RKO (cell line): Measurements from ENCODE around the gene RANBP17.
"Not testable (repeated sequence)": the region's sequence is repeated elsewhere in the genome, so short reads cannot be mapped to it uniquely, and the experiment has no call there.

Experiments used
- DNase-seq: peaks from one replicate; pipeline ENCODE4 v3.0.0-alpha.2; 2016; ENCODE audit warnings: low spot score

The RANBP17 gene

DNA sequence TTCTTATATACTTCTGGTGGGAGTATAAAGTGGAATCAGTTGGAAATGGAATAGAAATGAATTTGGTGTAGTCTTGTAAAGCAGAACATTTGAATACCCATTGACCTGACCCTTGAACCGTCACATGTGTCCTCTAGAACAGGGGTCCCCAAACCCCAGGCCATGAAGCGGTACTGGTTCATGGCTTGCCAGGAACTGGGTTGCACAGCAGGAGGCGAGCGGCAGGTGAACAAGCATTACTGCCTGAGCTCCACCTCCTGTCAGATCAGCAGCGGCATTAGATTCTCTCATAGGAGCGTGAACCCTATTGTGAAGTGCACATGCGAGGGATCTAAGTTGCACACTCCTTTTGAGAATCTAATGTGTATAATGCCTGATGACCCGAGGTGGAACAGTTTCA, 80.0 kb downstream of the RANBP17 start:
- no peak for DNase-seq

- DNase-seq: no peak
These were observed 83.5 kb downstream of the RANBP17 start for GRCh38 chr5:170945275-170945674.

DNA sequence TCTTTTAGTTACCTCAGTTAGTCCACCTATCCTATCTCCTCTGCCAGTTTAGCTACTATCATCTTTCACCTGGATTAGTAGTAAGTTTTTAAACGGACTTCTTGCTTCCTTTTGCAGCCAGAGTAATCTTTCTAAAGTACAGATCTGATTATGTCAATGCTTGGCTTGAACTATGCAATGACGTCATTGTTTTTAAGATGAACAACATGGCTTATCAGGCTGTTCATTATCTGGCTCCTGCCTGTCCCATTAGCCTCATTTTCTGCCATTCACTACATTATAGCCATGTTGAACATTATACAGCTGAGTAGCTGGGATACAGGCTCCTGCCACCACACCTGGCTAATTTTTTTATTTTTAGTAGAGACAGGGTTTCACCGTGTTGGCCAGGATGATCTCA, 98.7 kb downstream of the RANBP17 start:
- DNase-seq: no peak

DNA sequence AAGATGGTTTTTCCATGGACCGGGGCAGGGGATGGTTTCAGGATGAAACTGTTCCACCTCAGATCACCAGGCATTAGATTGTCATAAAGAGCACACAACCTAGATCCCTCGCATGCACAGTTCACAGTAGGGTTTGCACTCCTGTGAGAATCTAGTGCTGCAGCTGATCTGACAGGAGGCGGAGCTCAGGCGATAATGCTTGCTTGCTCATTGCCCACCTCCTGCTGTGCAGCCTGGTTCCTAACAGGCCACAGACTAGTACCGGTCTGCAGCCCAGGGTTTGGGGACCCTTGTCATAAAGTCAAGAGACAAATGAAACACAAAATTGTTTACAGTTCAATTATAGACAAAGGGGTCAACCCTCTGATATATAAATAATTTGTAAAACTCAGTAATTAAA, 101.7 kb downstream of the RANBP17 start:
- no peak for DNase-seq

- DNase-seq: no peak
These were observed 112.6 kb downstream of the RANBP17 start for GRCh38 chr5:170974461-170974860.

- not testable (repeated sequence) for DNase-seq
These were observed 118.4 kb downstream of the RANBP17 start for GRCh38 chr5:170980261-170980660.

DNA sequence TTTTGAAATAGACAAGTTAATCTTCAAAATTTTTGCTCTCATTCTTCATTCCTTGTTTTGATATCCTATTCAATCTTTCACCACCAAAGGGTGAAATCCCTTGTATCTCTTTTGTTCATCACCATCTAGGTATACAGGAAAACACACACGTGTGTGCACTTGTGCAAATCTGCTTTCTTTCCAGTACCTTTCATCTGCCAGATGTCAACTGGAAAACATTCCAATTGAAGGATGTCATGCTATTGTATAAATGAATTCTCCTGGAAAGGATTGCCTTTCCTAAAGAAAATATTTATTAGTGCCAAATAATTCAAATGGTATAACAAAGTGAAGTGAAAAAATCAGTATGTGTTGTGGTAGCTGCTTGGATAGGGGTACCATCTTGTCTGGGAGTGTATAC, 123.7 kb downstream of the RANBP17 start:
- no peak for DNase-seq

- peak; percentile 63 for DNase-seq
These were observed 124.8 kb downstream of the RANBP17 start for GRCh38 chr5:170986598-170986997.

DNA sequence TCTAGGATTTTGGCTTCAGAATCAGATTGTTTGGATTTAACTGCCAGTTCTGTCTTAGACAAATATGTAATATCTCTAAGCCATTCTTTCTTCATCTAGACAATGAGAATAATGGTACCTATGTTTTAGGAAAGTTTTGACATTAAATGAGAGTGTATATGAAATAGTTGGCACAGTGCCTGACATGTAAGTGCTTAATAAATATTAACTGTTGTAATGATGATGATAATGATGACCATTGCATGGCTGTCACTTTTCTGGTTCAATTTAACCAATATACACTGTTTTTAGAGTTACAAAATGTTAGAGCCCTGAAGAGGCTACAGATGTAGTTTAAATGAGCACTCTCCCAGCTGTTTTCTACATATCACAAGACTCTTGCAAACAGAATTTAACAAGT, 131.7 kb downstream of the RANBP17 start:
- no peak for DNase-seq

GRCh38 chr5:171010086-171010485, 148.3 kb downstream of the RANBP17 start:
- DNase-seq: no peak

GRCh38 chr5:171010816-171011215, 149.0 kb downstream of the RANBP17 start:
- no peak for DNase-seq

- no peak for DNase-seq
These were observed 161.7 kb downstream of the RANBP17 start for GRCh38 chr5:171023508-171023907.

GRCh38 chr5:171024084-171024483, 162.3 kb downstream of the RANBP17 start:
- no peak for DNase-seq

DNA sequence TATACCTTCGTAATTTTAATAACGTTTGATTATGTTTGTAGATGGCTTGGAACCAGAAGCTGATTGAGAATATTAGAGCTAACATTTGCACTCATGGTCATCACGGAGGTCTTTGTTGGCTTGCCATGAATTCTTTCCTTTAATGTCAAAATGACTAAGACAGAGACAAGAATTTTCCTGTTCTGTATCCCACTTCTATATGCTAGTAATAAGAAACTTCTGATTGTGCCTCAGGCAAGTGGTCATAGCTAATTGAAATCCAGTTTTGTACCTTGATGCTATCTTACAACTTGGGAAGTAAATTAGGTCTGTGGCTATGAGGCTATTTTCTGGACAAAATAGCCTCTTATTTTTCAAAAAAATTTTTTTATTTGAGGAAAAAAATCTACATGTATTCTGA, 167.6 kb downstream of the RANBP17 start:
- no peak for DNase-seq

DNA sequence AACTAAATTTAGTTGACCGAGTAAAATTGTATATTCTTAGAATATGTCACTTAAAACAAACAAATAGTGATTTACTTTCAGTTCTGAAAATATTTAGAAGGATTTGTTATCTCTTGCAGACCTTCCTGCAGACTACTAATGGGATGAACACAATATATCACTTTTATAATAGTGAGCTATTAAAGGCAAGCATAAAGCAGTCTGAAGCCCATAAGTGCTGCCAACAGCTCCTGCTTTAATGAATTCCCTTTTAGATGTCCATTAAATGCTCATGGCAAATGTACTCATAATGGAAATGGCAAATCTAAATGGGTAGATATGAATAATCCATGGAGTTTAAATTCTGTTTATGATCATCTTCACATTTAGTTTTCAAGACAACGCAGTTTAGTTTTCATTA, 170.2 kb downstream of the RANBP17 start:
- no peak for DNase-seq

- DNase-seq: no peak
These were observed 170.7 kb downstream of the RANBP17 start for GRCh38 chr5:171032435-171032973.

GRCh38 chr5:171041893-171042292, 180.1 kb downstream of the RANBP17 start:
- not testable (repeated sequence) for DNase-seq

- no peak for DNase-seq
These were observed 189.1 kb downstream of the RANBP17 start for GRCh38 chr5:171050916-171051315.

DNA sequence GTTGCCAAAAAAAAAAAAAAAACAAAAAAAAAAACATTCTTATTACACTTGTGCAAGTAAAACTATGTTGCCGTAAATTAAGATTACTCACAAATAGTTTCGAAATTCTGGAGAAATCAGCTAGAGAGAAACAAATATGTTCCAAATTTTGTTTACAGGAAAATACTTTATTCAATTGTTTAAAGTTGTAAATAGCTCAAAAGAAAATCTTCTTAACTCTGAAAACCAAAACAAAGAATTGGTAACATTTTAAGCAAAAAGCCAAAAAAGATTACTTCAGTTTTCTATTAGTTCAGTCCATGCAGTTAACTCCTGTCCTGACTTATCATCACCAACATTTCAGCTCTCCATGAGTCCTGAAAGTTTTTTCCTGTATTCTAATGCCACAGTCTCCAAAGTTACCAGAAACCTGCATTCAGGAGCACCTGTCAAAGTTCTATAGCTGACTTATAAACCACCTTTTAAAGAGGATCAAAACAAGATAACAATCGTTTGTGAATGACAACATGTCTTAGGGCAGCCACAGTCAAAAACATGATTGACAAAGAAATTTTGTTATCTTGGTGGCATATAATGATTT, 194.1 kb downstream of the RANBP17 start:
- no peak for DNase-seq

DNA sequence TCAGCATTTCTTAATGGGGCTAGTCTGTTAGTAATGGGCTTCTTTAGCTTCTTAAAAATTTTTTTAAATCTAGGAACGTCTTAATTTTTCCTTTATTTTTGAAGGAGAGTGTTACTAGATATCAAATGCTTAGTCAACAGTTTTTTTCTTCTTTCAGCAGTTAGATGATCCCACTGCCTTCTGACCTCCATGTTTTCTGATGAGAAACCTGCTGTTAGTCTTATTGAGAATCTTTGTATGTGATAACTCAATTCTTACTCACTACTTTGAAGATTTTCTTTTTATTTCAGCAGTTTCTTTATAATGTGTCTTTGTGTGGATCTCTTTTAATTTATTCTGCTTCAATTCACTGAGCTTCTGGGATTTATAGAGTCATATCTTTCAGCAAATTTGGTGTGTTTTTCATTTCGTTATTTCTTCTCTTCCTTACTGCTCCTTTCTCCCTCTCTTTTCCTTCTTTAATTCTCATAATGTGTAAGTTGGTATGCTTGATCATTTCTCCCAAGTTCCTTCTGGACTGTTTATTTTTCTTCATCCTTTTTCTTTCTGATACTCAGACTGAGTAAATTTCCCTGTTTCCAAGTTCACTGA, 205.8 kb downstream of the RANBP17 start:
- DNase-seq: no peak

GRCh38 chr5:171074747-171075146, 212.9 kb downstream of the RANBP17 start:
- no peak for DNase-seq

DNA sequence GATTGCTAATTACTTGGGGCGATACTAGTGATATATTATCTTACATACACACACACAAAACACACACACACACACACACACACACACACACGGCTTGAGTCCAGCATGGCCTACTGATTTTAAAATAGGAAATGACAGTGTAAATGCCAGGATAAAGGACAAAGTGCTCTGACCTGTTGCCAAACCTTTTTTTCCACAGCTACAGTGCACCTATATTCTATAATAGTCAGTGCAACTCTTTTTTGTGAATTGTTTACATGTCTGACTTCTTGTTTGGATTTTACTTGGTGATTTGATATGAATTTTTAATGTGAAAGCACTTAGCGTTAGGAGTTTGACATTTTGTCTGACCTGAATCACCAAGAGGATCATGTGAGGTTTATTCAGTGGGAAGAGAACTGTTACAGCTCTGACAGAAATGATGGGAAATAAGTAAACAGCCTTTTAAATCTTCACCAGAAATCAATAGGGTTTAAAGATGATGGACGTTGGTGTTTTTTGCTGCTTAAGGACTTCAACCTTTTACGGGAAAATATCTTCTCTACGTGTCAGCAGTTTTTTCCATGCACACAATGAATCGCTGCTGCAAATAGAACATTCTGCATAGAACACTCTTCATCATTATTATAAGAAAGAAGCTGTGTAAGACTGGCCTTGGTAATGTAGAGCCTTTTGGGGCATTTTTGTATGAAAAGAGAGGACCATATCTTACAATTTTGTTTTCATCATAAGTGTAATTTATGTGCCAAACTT, 218.5 kb downstream of the RANBP17 start:
- no peak for DNase-seq

DNA sequence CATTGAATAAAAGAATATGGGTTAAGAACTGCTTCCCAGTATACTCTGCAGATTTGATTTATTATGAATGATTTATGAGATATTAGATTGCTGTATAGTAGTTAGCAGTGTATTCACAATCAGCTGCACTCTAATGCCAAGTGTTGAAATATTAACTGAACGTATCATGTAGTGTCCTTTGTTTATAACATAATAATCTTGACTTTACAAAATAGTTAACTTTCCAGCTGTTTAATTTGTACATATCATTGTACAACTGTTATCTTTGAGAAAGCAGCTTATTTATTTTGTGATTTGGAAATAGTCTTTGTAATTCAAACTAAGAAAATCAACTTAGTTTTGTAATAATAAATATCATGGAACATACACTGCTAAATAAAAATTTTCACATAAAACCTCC, 219.5 kb downstream of the RANBP17 start:
- no peak for DNase-seq
